Stimulated activated CD8-positive, alpha-beta memory T cell treated with anti-CD3 and anti-CD28 coated beads, Interleukin-4, amount 100 ng/mL, for 48 hours (primary cell): Measurements from ENCODE around the gene TMEM259.
"Not testable (repeated sequence)": the region's sequence is repeated elsewhere in the genome, so short reads cannot be mapped to it uniquely, and the experiment has no call there.

Experiments used
- DNase-seq: peaks from one replicate; pipeline ENCODE4 v3.0.0-alpha.2; 2020

Gene TMEM259

GRCh38 chr19:1038978-1039645 lies 18.2 kb upstream of the TMEM259 start:
- DNase-seq: no peak

- no peak for DNase-seq
Observed at GRCh38 chr19:1037621-1038064, 16.7 kb upstream of the TMEM259 start.

- no peak for DNase-seq
Observed at GRCh38 chr19:1035998-1036621, 15.2 kb upstream of the TMEM259 start.

- DNase-seq: no peak
Observed at GRCh38 chr19:1032264-1032867, 11.4 kb upstream of the TMEM259 start.

- DNase-seq: peak; percentile 64
Observed at GRCh38 chr19:1028062-1028926, 7.4 kb upstream of the TMEM259 start.

GRCh38 chr19:1027650-1028061 lies 6.7 kb upstream of the TMEM259 start:
- no peak for DNase-seq

- DNase-seq: peak; percentile 52
Observed at GRCh38 chr19:1026783-1027649, 6.1 kb upstream of the TMEM259 start.

GRCh38 chr19:1025960-1026782 lies 5.2 kb upstream of the TMEM259 start, which contains the start of gene CNN2:
TSS of gene CNN2 (plus strand) at chr19:1026608. CDS start at chr19:1026662, 54 bp downstream.
- peak; percentile 82 for DNase-seq

- not testable (repeated sequence) for DNase-seq
Observed at GRCh38 chr19:1025080-1025479, 4.2 kb upstream of the TMEM259 start.

GRCh38 chr19:1023883-1024188 lies 2.9 kb upstream of the TMEM259 start:
- DNase-seq: not testable (repeated sequence)

GRCh38 chr19:1019980-1020867 lies 699 bp downstream of the TMEM259 start:
- DNase-seq: peak; percentile 51

- DNase-seq: no peak
Observed at GRCh38 chr19:1019616-1019961, 1.3 kb downstream of the TMEM259 start.

GRCh38 chr19:1018932-1019615 lies 1.8 kb downstream of the TMEM259 start:
- no peak for DNase-seq

- DNase-seq: no peak
Observed at GRCh38 chr19:1018393-1018792, 2.5 kb downstream of the TMEM259 start.

- DNase-seq: no peak
Observed at GRCh38 chr19:1017906-1018305, 3.0 kb downstream of the TMEM259 start.

- DNase-seq: no peak
Observed at GRCh38 chr19:1017115-1017905, 3.6 kb downstream of the TMEM259 start.

GRCh38 chr19:1016647-1017114 lies 4.2 kb downstream of the TMEM259 start:
- no peak for DNase-seq

GRCh38 chr19:1015782-1016646 lies 4.9 kb downstream of the TMEM259 start:
- DNase-seq: no peak
